GM21515 (cell line): ENCODE data around the gene UNC93A.

Experiments used
- ATAC-seq: cut with Tn5 transposase; IDR thresholded peaks from one replicate; pipeline ENCODE4 v1.9.1; 2021; ENCODE audit not compliant: unreplicated experiment

Gene UNC93A

DNA sequence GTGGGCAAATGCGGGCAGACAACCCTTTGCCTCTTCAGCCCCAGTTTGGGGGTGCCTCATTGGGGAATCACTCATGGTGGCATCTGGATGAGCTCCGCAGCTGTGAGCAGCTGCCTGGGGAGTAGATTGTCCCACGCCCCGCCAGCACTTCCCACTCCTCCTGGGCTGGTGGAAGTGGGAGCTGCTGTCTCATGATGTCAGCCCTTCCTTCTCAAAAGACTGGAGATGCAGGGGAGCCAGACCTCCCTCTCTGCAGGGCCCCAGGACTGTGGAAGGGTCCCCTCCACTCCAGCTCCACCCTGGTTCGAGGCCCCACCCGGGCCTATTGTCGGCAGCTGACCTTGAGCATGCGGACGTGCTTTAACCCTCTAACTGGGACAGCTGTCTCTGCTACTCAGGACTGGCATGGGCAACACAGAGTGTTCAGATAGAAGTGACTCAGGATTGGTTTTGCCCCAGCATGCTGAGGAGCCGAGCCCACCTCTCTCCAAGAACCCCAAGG, 2.0 kb downstream of the UNC93A start:
- no peak for ATAC-seq

DNA sequence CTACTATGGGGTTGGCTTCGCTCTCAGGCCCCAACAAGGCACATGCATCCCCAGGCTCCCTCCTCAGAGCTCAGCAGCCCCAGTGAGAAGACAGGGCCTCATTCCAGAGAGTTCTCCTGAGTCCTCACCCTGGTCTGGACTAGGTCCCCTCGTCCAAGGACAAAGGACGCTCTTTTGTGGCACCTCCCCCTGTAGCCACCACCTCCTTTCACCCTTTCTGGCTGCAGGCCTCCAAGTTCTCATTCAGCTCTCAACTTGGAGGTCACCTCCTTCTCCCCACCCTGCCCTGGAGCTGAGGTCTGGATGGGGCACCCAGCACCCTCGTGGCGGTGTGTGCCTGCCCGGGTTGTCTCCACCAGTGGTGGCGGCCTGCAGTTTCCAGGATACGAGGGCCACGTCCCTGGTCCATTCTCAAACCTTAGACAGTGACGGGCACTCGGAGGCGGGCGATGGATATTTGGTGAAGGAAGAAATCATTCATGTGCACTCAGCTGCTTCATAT, 2.5 kb downstream of the UNC93A start:
- ATAC-seq, result no peak

DNA sequence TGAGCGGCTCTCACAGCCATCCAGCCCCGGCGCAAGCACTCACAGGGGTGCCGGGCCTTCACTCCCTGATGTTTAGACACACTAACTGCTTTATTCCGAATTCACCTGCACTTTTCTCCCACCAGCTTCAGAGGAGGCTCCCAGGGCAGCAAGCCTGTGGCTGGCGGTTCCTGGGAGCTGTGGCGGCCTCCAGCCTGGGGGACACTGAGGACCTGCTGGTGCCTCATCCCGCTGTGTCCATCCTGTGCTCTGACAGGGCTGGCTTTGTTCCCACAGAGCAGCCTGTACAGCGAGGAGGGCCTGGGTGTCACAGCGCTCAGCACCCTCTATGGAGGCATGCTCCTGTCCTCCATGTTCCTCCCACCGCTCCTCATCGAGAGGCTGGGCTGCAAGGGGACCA, 3.1 kb downstream of the UNC93A start:
- ATAC-seq, result no peak

DNA sequence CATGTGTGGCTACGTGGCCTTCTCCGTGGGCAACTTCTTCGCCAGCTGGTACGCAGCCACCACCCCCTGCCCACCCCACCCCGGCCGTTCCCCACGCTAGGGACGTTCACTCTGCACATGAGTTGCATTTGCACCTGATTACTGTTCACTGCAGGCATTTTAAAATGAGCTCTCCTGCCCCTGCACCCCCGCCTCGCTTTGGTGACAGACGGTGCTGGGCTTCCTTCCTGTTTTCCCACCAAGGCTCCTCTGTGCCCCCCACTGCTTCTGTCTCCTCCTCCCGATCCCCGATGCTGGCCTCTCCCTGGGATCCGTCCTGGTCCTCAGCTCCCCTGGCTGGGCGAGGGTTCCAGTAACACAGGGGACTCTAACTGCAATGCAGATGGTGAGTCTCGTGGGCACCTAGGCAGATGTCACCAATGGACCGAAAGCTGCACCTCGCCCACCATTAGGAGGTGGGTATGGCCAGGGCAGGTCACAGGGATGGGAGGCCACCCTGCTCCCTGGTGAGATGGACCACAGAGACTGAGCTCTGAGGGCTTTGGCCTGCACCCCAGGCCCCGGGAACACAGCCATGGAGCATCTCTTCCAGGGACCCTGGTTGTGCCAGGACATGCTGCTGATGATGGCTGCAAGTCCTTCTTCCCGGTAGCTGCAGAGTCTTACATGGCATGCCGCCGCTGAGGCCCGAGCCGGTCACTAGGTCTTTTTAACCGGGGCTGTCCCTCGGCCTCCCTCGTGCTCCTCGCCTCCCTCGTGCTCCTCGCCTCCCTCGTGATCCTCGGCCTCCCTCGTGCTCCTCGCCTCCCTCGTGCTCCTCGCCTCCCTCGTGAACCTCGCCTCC, 3.8 kb downstream of the UNC93A start:
- no peak for ATAC-seq

DNA sequence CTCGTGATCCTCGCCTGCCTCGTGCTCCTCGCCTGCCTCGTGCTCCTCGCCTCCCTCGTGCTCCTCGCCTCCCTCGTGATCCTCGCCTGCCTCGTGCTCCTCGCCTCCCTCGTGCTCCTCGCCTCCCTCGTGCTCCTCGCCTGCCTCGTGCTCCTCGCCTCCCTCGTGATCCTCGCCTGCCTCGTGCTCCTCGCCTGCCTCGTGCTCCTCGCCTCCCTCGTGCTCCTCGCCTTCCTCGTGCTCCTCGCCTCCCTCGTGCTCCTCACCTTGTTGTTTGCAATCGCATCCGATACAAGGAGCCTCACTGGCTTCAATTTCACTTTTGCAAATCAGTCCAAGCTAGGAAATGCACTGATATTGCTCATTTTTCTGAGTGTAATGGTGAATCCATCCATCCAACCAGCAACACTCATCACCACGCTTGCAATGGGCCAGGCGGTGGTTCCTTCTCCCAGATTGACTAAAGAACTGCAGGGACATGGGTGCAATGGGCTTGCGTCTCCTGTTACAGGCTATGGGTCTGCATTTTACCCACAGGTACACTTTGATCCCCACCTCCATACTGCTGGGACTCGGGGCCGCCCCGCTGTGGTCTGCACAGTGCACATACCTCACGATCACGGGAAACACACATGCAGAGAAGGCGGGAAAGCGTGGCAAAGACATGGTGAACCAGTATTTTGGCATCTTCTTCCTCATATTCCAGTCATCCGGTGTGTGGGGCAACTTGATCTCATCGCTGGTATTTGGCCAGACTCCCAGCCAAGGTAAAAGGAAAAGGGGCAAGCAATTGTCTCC, 4.6 kb downstream of the UNC93A start:
- ATAC-seq, result no peak

DNA sequence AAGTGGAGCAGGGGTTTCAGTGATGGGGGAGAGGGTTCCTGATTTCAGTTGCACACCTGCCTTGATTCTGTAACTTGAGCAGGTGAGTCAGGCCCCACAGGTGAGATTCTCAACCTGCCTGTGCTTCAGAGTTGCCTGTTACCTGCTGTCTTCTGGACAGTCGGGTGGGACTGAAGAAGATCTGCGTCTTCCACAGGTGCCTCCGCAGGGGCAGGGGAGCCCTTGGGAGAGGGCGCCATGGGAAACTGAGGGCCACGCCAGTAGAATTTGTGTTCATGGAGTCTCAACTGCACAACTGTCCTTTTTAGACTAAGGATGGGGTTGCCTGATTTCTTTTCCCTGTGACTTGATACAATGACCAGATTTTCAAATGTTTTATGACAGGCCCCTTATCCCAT, 5.2 kb downstream of the UNC93A start:
- ATAC-seq, result no peak

DNA sequence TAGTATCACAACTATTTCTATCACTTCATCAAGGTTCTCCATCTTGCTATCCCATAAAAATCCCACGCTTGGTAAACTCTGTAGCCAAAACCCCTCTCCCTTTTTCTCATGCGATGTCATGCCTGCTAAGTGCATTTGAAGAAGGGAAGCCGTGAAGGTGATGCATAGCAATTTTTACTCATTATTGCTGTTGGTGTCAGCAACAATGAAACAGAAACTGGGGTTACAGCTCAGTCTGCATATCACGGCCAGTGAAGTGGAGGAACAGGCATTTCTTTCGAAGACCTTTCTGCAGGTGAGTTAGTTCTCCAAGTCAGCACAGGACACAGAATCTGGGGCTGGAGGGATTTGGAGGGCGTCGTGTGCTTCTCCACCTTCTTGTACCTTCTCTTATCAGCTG, 5.8 kb downstream of the UNC93A start:
- no peak for ATAC-seq

DNA sequence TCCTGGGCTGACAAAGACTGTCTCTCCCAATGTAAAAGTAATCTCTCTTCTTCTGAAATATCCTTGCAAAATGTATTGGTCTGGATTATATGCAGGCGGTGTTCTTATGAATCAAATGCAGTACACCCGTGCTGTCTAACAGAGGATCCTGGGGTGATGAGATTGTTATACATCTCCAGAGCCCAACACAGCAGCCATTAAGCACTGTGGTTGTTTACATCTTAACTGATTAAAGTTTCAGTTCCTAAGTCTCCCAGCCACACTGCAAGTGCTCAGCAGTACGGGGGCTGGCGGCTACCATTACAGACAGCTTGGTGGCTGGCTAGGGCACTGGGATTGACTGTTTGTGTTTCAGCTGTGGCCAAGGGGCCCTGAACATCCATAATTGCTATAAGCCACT, 7.0 kb downstream of the UNC93A start:
- ATAC-seq, result no peak

DNA sequence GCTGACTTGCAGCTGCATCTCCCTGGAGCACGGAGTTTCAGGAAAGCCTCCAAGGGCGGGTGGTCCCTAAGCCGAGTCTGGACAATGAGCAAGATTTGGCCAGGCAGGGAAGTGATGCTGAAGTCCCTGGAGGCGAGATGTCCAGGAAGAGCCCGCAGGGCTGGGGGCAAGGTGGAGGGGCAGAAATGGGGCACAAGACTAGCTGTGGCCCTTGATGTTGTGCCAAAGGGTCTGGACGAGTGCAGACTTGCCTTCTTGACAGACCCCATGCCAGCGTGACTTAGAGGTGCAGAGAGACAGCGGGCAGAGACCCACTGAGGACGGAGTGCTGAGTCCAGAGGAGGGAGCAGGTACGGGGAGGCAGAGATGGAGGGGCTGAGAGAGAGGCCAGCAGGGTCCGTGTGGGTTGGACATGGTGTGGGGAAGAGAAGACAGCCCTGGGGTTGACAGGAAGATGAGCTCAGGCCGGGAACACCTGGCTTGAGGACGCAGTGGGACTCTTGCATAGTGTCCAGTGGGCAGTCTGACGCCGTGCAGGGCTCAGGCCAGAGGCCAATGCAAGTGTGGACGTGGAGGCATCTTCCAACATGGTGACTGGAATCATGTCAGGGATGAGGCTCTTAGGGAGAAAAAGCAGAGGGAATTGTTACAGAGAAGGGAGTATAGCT, 8.7 kb downstream of the UNC93A start:
- no peak for ATAC-seq

DNA sequence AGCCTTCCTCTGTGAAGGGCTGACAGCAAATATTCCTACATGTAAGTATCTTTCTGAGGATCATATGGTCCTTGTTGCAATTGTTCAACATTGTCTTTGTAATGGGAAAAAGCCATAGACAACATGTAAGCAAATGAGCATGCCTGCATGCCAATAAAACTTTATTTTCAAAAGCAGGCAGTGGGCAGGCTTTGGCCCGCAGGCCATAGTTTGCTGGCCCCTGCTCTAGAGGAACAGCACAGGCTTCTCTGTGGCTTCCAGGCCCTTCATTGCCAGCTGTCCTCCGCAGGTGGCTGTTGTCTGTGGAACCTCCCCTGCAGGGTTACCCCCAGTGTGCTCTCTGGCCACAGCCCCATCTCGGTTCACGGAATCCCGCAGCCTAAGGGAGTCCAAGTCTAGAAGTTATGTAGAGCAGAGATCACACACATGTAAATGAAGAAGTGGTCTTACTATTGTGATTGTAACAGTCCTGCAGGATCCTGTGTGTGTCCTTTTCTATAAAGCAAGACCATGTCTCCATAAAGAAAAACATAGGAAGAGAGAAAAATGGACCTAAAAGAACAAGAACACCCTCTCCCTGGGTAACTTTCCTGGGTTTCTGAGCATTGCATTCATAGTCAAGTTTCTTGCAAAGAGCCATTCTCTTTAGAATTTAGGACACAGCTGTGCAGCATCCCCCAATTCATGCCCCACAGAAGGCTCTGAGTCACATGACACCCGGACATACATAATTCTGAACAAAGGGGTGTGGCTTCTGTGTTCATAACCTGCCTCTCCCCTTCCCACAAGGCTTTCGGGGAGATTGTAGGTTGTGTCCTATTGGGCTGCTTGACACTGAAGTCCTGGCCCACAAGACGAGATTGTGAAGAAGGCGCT, 10.0 kb downstream of the UNC93A start:
- no peak for ATAC-seq

DNA sequence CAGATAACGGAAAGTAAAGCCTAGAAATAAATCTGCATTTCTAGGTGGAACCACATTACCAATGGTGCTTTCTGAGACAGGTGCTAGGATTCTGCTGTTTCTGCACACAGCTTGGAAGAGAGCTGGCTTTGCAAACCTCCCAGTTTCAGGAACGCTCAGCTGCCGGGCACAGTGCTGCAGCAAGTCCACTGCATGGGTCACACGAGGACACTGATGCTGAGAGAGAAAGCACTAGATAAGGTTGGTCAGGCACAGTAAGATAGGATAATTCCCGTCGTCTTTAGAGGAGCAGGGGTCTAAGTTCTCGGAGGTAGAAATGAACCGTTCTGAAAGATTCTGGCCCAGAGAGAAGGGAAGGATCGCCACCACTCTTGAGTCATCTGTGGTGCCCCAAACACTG, 11.0 kb downstream of the UNC93A start:
- no peak for ATAC-seq

DNA sequence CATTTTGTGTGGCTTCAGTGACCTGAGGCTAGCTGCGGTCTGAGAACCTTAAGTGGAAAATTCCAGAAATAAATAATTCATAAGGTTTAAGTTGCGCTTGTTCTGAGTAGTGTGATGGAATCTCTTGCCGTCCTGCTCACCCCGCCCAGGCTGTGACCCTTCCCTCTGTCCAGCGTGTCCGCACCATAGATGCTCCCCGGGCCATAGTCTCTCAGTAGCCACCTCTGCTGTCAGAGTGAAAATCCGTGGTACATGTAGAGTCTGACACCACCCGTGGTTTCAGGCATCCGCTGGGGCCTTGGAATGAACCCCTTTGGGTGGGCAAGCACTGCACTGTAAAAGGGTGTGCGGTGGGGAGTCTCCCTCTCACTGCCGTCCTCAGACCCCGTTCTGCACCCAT, 11.7 kb downstream of the UNC93A start:
- ATAC-seq, result no peak

DNA sequence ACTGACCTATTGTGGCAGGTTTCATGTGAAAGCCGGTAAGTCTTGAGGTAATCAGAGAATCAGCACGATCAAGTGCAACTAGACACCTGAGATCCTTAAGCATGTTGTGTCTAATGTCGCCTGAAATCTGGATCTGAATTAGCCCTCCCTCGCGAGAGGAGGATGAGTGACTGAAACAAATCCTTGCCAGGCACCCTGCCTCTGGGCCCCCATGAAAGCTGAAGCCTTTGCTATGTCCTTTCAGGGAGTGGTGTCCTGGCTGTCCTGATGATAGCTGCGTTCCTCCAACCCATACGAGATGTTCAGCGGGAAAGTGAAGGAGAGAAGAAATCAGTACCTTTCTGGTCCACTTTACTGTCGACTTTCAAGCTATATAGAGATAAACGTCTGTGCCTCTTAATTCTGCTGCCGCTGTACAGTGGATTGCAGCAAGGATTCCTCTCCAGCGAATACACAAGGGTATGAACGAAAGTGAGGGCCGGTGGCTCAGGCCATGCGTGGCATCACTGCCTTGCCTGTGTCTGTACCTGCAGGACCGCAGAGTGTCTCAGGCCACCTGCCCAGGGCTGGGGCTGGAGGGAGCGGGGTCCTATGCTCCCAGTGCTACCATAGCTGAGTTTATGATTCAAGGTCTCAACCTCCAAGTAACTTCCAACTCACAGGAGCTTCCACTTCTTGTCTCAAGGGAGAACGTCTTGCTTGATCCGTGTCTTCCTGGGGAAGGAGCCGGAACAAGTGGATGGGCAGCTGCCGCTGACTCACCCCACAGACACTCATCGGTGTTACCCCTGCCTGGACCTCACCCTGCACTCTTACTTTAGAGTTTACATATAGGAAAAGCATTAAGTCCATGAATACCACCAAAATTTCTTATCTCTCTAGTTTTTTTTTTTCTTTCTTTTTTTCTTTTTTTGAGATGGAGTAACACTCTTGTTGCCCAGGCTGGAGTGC, 12.8 kb downstream of the UNC93A start:
- no peak for ATAC-seq

DNA sequence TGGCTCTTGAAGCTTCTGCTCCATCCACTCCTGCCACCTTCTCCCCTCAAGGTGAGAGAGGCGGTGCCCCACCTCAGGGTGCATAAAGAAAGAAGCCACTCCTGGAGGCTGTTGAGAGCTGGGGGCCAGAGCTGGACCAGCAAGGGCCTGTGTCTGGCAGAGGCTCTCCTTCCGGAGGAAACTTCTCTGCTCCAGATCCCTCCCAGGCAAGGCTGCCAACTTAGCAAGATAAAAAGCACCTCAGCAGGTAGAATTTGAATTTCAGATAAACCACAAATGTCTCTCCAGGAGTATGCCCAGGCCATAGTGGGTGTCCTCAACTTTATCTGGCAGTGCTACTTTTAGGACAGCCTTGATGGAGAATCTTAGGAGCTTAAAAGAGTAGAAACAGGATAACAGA, 13.8 kb downstream of the UNC93A start:
- no peak for ATAC-seq

DNA sequence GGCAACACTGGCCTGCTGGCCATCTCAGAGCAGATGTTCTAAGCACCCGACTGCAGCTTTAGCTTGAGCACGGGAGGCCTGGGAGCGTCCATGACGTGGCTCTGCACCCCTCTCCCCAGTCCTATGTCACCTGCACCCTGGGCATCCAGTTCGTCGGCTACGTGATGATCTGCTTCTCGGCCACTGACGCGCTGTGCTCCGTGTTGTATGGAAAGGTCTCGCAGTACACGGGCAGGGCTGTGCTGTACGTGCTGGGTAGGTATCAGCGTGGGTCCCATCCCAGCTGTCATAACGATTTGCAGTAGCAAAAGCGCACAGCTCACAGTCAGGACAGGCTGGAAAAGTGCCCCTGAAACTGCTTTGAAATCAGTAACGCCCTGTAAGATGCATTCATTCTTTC, 14.7 kb downstream of the UNC93A start:
- no peak for ATAC-seq

DNA sequence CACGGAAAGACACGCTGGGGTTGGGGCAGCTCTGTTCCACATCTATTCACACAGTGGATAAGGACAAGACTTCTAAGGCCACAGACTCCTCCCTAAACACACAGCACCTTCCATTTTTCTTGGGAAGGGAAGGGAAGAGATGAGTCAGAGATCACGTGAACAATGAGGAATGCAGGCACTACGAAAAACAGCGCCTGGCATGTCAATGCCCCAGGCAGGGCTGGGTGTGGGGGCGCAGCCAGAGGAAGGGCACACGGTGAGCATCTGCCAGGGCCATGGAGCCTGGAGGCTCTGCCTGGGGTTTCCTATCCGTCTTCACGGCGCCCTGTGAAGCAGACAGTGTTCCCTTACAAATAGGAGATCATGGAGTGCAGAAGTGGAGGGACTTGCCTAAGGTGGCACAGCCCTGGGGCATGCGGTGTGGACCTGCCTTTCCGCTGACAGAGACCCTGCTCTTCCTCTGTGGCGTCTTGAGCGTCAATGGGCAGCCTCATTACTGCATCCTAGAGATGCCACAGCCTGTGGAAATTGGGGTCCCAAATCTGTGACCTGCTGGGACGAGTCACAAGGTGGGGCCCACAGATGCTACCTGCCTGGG, 15.4 kb downstream of the UNC93A start:
- no peak for ATAC-seq

DNA sequence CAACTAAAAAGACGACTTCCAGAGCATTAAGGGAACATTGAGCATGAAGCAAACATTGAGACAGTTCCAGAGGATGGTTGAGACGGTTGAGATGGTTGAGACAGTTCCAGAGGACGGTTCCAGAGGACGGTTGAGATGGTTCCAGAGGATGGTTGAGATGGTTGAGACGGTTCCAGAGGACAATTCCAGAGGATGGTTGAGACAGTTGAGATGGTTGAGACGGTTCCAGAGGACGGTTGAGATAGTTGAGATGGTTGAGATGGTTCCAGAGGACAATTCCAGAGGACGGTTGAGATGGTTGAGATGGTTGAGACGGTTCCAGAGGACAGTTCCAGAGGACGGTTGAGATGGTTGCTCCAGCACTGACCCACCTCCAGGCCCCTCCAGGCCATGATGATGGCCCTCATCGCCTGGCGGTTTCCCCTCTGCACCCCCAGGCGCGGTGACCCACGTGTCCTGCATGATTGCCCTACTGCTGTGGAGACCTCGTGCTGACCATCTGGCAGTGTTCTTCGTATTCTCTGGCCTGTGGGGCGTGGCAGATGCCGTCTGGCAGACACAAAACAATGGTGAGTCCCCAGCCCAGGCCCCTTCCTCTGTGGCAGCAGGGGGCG, 16.3 kb downstream of the UNC93A start:
- no peak for ATAC-seq

DNA sequence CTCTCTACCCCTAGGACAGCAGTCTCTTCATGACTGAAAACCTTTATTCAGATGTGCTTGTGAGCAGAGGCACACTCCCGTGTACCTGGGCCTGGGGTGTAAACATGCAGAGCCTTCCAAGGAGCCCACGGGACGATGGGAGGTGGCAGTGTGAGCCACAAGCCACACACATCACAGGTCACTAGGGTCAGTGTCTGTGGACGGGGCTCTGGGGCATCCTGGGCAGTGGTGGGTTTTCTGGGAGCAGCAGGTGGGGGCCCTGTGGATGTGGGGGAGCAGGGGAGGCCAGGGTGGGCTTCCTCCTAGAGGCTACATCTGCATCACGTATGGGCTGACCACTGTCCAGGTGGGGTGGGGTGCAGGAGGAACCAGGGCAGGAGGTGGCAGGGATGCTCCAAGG, 17.1 kb downstream of the UNC93A start:
- ATAC-seq, result no peak
